GM21526 (cell line): Measurements from ENCODE around the gene SLFN12L.
A peak's percentile ranks its signal among the peaks of the same experiment; 100 is the strongest.

Experiments
- ATAC-seq: cut with Tn5 transposase; IDR thresholded peaks from one replicate; pipeline ENCODE4 v1.9.1; 2021; ENCODE audit warnings: moderate library complexity; ENCODE audit not compliant: unreplicated experiment, low FRiP score

SLFN12L gene

DNA sequence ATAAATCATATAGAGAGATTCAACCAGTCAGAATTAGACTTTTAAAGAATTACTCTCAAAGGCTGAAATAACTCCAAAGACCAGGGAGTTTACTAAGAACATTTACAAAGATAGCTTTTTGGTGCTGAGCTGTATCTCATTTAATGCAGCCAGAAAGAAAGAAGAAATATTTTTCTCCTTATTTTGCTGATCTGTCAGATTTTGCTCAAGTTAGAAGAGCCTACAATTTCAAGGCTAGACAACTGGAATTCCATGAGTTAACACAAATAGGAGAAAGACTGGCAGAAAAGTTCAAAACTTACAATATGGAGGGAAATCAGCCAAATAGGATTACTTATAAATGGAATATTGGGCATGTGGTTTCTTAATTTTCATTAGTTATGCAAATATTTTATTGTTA, 99.0 kb downstream of the SLFN12L start:
- no peak for ATAC-seq

DNA sequence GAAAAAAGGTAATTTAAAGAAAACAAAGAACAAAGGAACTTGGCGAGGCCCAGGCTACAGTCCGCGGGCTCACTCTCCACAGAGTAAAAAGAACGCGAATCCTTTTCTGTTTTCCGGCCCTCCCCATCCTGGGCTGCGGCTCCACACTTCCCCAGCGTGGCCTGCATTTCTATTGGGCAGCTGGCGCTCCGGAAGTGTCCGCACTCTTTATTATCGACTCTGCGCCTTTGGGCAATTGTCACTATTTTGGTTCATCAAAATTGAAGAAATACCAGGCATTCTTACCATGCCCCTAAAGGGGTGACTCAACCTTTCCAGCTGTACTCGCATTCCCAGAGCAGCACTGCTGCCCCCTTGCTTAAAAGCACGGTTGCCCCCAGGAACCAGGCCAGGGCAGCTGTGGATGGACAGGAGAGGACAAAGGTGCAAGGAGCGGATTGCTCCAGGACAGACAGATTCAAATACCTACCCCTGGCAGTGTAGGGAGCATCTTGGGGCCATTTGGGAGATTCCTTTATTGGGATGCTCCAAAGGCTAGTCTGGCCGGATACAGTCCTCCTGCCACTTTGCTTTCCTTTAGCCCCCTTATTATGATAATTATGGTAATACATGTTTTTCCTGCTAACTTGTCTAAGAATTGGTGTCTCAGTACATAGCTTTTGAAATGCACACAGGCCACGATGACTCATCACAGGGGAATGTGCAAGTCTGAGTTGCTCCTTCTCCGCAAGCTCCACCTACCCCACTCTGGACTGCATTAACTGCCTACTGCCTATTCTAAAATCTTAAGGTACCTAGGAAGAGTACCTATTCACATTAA, 104.2 kb downstream of the SLFN12L start:
- ATAC-seq, result no peak

DNA sequence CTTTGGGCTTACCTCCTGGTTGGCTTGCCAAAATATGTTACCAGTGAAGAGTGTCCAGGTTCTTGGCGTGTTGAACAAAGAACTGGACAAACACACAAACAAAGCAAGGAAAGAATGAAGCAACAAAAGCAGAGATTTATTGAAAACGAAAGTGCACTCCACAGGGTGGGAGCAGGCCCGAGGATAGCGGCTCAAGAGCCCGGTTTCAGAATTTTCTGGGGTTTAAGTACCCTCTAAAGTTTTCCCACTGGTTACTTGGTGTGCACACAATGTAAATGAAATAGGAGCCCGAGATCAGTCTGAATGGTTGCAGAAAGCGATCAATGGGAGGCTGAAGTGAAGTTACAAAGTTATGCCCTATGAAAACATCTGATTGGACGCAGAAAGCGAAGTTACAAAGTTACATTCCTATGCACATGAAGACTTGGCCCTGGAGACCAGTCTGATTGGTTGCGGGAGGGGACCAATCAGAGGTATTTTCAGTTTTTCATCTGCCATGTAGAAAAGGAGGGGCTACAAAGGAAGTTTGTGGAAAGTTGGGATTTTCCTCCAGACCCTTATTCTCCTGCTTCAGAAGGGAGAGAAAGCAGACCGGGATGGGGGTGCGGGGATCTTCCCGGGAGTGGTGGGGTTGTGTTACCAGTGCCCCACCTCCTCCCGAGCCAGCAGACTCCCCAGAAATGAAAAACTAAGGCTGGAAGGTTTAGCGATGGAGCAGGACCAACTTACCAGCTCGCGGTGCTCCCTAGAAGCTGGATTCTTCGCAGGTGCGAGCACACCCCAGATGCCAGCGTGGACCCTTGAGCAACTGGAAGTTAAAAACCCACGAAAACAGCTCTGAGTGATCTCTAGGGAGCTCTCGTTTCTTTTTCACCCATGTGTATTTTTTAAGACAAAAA, 105.1 kb downstream of the SLFN12L start, which contains the start of gene SLFN12:
SLFN12 (minus strand) TSS at position 325 of the 899 bp plus-strand sequence. CDS start 9,472 bp downstream, outside the sequence.
- peak; percentile 50 for ATAC-seq

DNA sequence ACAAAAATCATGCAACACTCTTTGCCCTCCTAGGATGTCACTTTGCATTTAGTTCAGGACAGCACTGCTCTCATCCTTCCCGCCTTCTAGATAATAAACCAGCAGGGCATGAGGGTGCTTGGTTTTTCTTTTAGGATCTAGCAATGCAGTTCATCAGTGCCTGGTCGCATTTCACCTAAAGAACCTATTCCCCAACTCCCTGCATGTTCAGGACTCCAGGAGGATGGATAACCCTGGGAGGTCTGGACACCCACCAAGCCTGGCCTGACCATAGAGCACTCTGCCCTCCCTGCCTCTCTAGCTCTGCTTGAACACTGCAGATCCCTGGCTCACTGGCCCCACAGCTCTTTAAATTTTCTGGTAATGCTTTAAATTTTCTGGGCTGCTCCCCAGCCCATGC, 107.8 kb downstream of the SLFN12L start:
- ATAC-seq, result no peak

DNA sequence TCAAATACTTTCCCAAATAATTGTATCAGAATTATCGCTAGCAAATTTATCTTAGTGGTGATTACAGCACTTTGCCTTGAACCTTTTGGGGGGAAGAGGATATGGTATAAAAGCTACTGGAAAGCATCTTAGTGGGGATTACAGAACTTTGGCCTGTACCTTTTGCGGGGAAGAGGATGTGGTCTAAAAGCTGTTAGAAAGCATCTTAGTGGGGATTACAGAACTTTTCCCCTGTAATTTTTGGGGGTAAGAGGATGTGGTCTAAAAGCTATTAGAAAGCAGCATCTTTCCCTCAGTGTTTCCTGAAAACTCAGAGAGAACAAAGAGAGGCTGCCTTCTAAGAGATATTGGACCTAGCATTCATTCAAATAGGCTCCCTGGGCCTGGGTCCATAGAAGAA, 109.2 kb downstream of the SLFN12L start:
- no peak for ATAC-seq

DNA sequence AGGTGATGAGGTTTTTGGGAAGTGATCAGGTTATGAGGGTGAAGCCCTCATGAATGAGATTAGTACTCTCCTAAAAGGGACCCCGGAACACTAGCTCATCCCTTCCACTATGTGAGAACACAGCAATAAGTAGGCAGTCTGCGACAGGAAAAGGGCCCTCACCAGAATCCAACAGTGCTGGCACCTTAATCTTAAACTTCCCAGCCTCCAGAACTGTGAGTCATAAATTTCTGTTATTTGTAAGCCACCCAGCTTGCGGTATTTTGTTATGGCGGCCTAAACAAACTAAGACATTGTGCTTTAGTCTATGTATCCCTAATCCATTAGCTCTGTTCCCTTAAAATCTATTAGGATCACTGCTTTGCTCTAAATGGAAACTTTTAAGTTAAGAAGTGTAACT, 113.7 kb downstream of the SLFN12L start:
- no peak for ATAC-seq
